K562 (cell line): Measurements from ENCODE around the gene ATP8B2. TPM values are rescaled to one million over a fixed set of nuclear protein-coding genes. Genes with fewer than 3 reads are reported as not detected.

Experiments
- ARID2 ChIP-seq: fragments of 450-650 bp; IDR thresholded peaks from 2 replicates; pipeline ENCODE4 v1.6.1; 2017; ENCODE audit warnings: antibody characterized with exemption, mild to moderate bottlenecking
- CTCFL ChIP-seq: IDR thresholded peaks from 2 replicates; pipeline ENCODE4 v1.6.1; 2011; ENCODE audit warnings: borderline replicate concordance, low read depth, mild to moderate bottlenecking, moderate library complexity, low read length; ENCODE audit not compliant: insufficient read depth, poor library complexity, severe bottlenecking
- E4F1 ChIP-seq: fragments of 250-450 bp; sonication (Bioruptor Pico); IDR thresholded peaks from 2 replicates; pipeline ENCODE4 v1.5.0; 2021; ENCODE audit warnings: mild to moderate bottlenecking, borderline replicate concordance
- HNRNPK ChIP-seq: fragments of 200-400 bp; formaldehyde crosslinking; IDR thresholded peaks from one replicate; pipeline ENCODE4 v1.6.1; 2018; ENCODE audit warnings: mild to moderate bottlenecking, low read depth, low read length; ENCODE audit not compliant: poor library complexity, severe bottlenecking
- JUND ChIP-seq, 2 experiments: IDR thresholded peaks; 2 replicates in 1 of 2; 3 replicates in 1 of 2; pipeline ENCODE4 v1.6.1; 2011; ENCODE audit warnings: borderline replicate concordance in 2 of 2, low read depth in 2 of 2, low read length in 2 of 2, improper control_type of control experiment in 1 of 2, missing biosample characterization in 1 of 2, missing genetic modification characterization in 1 of 2, missing genetic modification reagents in 1 of 2
- NR3C1 ChIP-seq: sonication (generic); formaldehyde crosslinking; IDR thresholded peaks from 2 replicates; pipeline ENCODE4 v1.8.1; 2022; ENCODE audit warnings: missing genetic modification reagents
- RCOR1 ChIP-seq, 2 experiments: IDR thresholded peaks; 2 replicates each; pipeline ENCODE4 v1.6.1; 2012; ENCODE audit warnings: low read depth in 2 of 2, low read length in 2 of 2, borderline replicate concordance in 1 of 2, improper control_type of control experiment in 1 of 2
- USF2 ChIP-seq: sonication (generic); formaldehyde crosslinking; IDR thresholded peaks from 2 replicates; pipeline ENCODE4 v1.5.0; 2020; ENCODE audit warnings: missing genetic modification reagents
- ZNF589 ChIP-seq: fragments of 200-800 bp; sonication (Bioruptor generic); IDR thresholded peaks from 2 replicates; pipeline ENCODE4 v1.6.1; 2016; ENCODE audit warnings: low read depth, missing genetic modification characterization, missing compliant biosample characterization
- ZNF699 ChIP-seq: fragments of 250-450 bp; sonication (Bioruptor Pico); IDR thresholded peaks from 2 replicates; pipeline ENCODE4 v1.8.0; 2021; ENCODE audit warnings: mild to moderate bottlenecking, moderate library complexity; ENCODE audit not compliant: insufficient replicate concordance
- polyA plus RNA-seq, 8 experiments: library from polyadenylated mRNA; depleted of rRNA in 4 of 8; stranded (reverse) in 5 of 8; unstranded in 3 of 8; fragments of >200 nt; fragmentation: Nextera tagmentation in 2 of 8; fragmentation: Illumina TruSeq in 1 of 8; extraction: Ambion mirVana in 2 of 8; extraction: Trizol in 1 of 8; gene quantifications; 2 replicates each; pipeline versions ENCODE4 v1.2.1 to v1.2.3, GENCODE V29; 2011 to 2014; ENCODE audit warnings: inconsistent platforms in 1 of 8, missing spikeins in 1 of 8
- total RNA-seq, 7 experiments: library from RNA; depleted of rRNA in 6 of 7; stranded (reverse); fragments of >200 nt in 6 of 7; fragmentation: Illumina TruSeq in 2 of 7; extraction: Trizol in 2 of 7; gene quantifications; 2 replicates each; pipeline versions ENCODE4 v1.2.1 to v1.2.3, GENCODE V29; 2011 to 2021; ENCODE audit warnings: low replicate concordance in 1 of 7

Gene ATP8B2
- total and polyA plus RNA-seq, 9 of the 15 experiments (the other 6 are each of a cell fraction or from before 2014, with no cell fraction given): 0.27 to 33.2 (median 18.4) TPM

- TF ChIP-seq E4F1 (CRISPR knock-in tag) (no peak), JUND (IDR thresholded peaks at IDR 0.05; ENCODE audit: borderline replicate concordance, low read depth, low read length) (no peak), JUND (tag; IDR thresholded peaks at IDR 0.05; ENCODE audit: borderline replicate concordance, low read depth, low read length) (no peak), HNRNPK (no peak), NR3C1 (CRISPR knock-in tag) (no peak), RCOR1 (IDR thresholded peaks at IDR 0.05; ENCODE audit: borderline replicate concordance in 1 of 2, low read depth in 2 of 2, low read length in 2 of 2) (no peak), ZNF699 (CRISPR knock-in tag) (no peak), USF2 (CRISPR knock-in tag) (no peak), ZNF589 (CRISPR knock-in tag) (no peak), ARID2 (no peak), CTCFL (no peak)
These were observed 36.0 kb downstream of the ATP8B2 start (continued) for GRCh38 chr1:154361357-154361756.
